Spleen (tissue), 11 donors: ENCODE data around the gene LAMP1. TPM values are rescaled to one million over a fixed set of nuclear protein-coding genes. Genes with fewer than 3 reads are reported as not detected.

ENCODE experiments used
- DNase-seq: peaks from one replicate; pipeline ENCODE4 v3.0.0-alpha.2; 2020
- H3K27ac ChIP-seq, 8 donors: fragments of 200-600 bp; sonication (generic) in 7 of 8; 1 replicate in 4 of 8; 2 replicates in 4 of 8; pipeline versions ENCODE4 v1.5.0 to v1.8.0; 2016 to 2021; ENCODE audit warnings: inconsistent platforms in 4 of 8, mild to moderate bottlenecking in 4 of 8, moderate library complexity in 1 of 8
- H3K27me3 ChIP-seq, 7 donors: fragments of 200-600 bp; sonication (generic) in 6 of 7; replicated peaks in 1 of 7; 1 replicate in 4 of 7; 2 replicates in 3 of 7; pipeline versions ENCODE4 v1.5.0 to v1.8.0; 2016 to 2021; ENCODE audit warnings: inconsistent platforms in 3 of 7, mild to moderate bottlenecking in 1 of 7
- H3K36me3 ChIP-seq, 6 donors: fragments of 200-600 bp; sonication (generic) in 5 of 6; 1 replicate in 4 of 6; 2 replicates in 2 of 6; pipeline versions ENCODE4 v1.5.0 to v1.8.0; 2016 to 2021; ENCODE audit warnings: inconsistent platforms in 2 of 6
- H3K4me1 ChIP-seq, 6 donors: fragments of 200-600 bp; sonication (generic) in 5 of 6; 1 replicate in 3 of 6; 2 replicates in 3 of 6; pipeline versions ENCODE4 v1.5.0 to v1.8.0; 2016 to 2021; ENCODE audit warnings: inconsistent platforms in 3 of 6
- H3K4me3 ChIP-seq, 8 donors: fragments of 200-600 bp; sonication (generic) in 7 of 8; 1 replicate in 4 of 8; 2 replicates in 4 of 8; pipeline versions ENCODE4 v1.5.0 to v1.8.0; 2016 to 2021; ENCODE audit warnings: inconsistent platforms in 4 of 8, mild to moderate bottlenecking in 4 of 8, moderate library complexity in 2 of 8
- H3K9me3 ChIP-seq, 8 donors: fragments of 200-600 bp; sonication (generic) in 7 of 8; 1 replicate in 4 of 8; 2 replicates in 4 of 8; pipeline versions ENCODE4 v1.5.0 to v1.8.0; 2016 to 2021; ENCODE audit warnings: inconsistent platforms in 4 of 8
- CTCF ChIP-seq, 11 experiments: fragments of 200-600 bp in 7 of 11; fragments of 450-650 bp in 4 of 11; sonication (generic) in 4 of 11; IDR thresholded peaks in 8 of 11; conservative IDR thresholded peaks in 3 of 11; 1 replicate in 7 of 11; 2 replicates in 4 of 11; pipeline versions ENCODE4 v1.4.0 to v1.8.0; 2016 to 2021; ENCODE audit warnings: antibody characterized with exemption in 11 of 11, inconsistent platforms in 4 of 11, mild to moderate bottlenecking in 1 of 11
- POLR2A ChIP-seq, 3 donors: fragments of 450-650 bp; IDR thresholded peaks; one replicate each; pipeline ENCODE4 v1.5.1; 2017; ENCODE audit warnings: antibody characterized with exemption in 3 of 3, mild to moderate bottlenecking in 1 of 3
- POLR2AphosphoS5 ChIP-seq, 3 donors: sonication (generic); formaldehyde crosslinking; IDR thresholded peaks; one replicate each; pipeline ENCODE4 v1.5.1; 2017; ENCODE audit warnings: antibody characterized with exemption in 3 of 3
- WGBS, 5 donors: extraction: QIAGEN DNeasy Blood & Tissue Kit in 3 of 5; methylation state at CpG; one replicate each; pipeline versions ENCODE4 v1.1.5 to v1.1.7; 2013 to 2018; 5-methylcytosine and 5-hydroxymethylcytosine counted together
- intact Hi-C: fragments of 100-400 bp; cut with DNase I; formaldehyde crosslinking; loops from one replicate; pipeline ENCODE4 v1.15.0; 2023; ENCODE audit warnings: low total_unique reads
- polyA plus RNA-seq, 3 donors: library from polyadenylated mRNA; stranded (reverse); fragments of 200-250 nt; gene quantifications; one replicate each; pipeline ENCODE4 v1.2.1, GENCODE V29; 2013
- total RNA-seq, 7 donors: library from RNA; depleted of rRNA in 3 of 7; stranded (reverse); fragments of >200 nt in 3 of 7; fragmentation: NEBNext Ultra II Directional in 4 of 7; extraction: Animal tissue kit (Norgen Biotek cat#: 25700) in 4 of 7; gene quantifications; one replicate each; pipeline versions ENCODE4 v1.1.0 to v1.2.1, GENCODE V29; 2016 to 2021
- donor health status: healthy with polysubstance abuse.
- donor health status: DM: no; HTN: no; CAD: no; lungs with moderate emphysema.
- donor health status: DM: no; HTN: no; CAD: no.
- donor health status: Bipolar disorder and iron deficiency.
- donor health status: healthy.
- donor health status: DM: no; HTN: no; CAD: no.
- donor health status: DM: yes; HTN: yes; CAD: no.

The LAMP1 gene
- total and polyA plus RNA-seq, 10 donors = 27.0 to 210 (median 141) TPM

GRCh38 chr13:113315992-113316391 lies 19.0 kb downstream of the LAMP1 start:
- Histone ChIP-seq H3K4me1 (no peaks in the 10 kb centered on the region), H3K9me3 (no peaks in the 10 kb centered on the region), H3K36me3 (peaks cover 0 to 94% (median 76%) of the 10 kb centered on the region in 6 donors), H3K27ac (no peak overlapping the region), H3K4me3 (no peak overlapping the region), H3K27me3 (no peaks in the 10 kb centered on the region)
- WGBS, 5 donors = 90 to 99% (median 95%) methylated on average over 5 of the region's 5 CpGs
- DNase-seq = no peak
- TF ChIP-seq CTCF (IDR thresholded peaks at IDR 0.05 in 8 of 11, conservative IDR thresholded peaks at IDR 0.05 in 3 of 11) (no peak), POLR2A (IDR thresholded peaks at IDR 0.05) (no peak), POLR2AphosphoS5 (IDR thresholded peaks at IDR 0.05) (no peak)
- intact Hi-C loops = no loop called here

- no peak for DNase-seq
- intact Hi-C loops = no loop called here
- H3K9me3 ChIP-seq = no peaks in the 10 kb centered on the region
- no peak overlapping the region for H3K27ac ChIP-seq
- H3K4me3 ChIP-seq = no peak overlapping the region
- no peaks in the 10 kb centered on the region for H3K27me3 ChIP-seq
- H3K4me1 ChIP-seq = no peaks in the 10 kb centered on the region
- TF ChIP-seq POLR2AphosphoS5 (IDR thresholded peaks at IDR 0.05) = peak in 1 of 3 donors; percentile 37
- no peak for TF ChIP-seq POLR2A (IDR thresholded peaks at IDR 0.05)
- 89 to 93% (median 91%) methylated on average over 10 to 12 of the region's 12 CpGs for WGBS, 5 donors
- H3K36me3 ChIP-seq = peaks cover 3 to 94% (median 76%) of the 10 kb centered on the region in 6 donors
Measured at GRCh38 chr13:113317031-113317430, 20.0 kb downstream of the LAMP1 start.

- Histone ChIP-seq H3K4me3 (no peak overlapping the region), H3K4me1 (no peaks in the 10 kb centered on the region), H3K27ac (peak overlapping the region in 2 of 8 donors; percentile 26 to 30), H3K36me3 (peaks cover 5 to 94% (median 81%) of the 10 kb centered on the region in 6 donors), H3K9me3 (no peaks in the 10 kb centered on the region), H3K27me3 (no peaks in the 10 kb centered on the region)
- WGBS, 5 donors = 82 to 90% (median 86%) methylated on average over 17 to 18 of the region's 18 CpGs
- TF ChIP-seq POLR2AphosphoS5 (IDR thresholded peaks at IDR 0.05) (peak in 2 of 3 donors; percentile 12 to 38), POLR2A (IDR thresholded peaks at IDR 0.05) (no peak), CTCF (IDR thresholded peaks at IDR 0.05 in 8 of 11, conservative IDR thresholded peaks at IDR 0.05 in 3 of 11) (no peak)
- no peak for DNase-seq
- intact Hi-C loops = no loop called here
Measured at GRCh38 chr13:113318956-113319355, 21.9 kb downstream of the LAMP1 start.

GRCh38 chr13:113319371-113319770 lies 22.3 kb downstream of the LAMP1 start:
- peaks cover 5 to 96% (median 85%) of the 10 kb centered on the region in 6 donors for H3K36me3 ChIP-seq
- H3K27me3 ChIP-seq = no peaks in the 10 kb centered on the region
- WGBS, 5 donors = 91 to 97% (median 95%) methylated on average over 6 to 14 of the region's 14 CpGs
- H3K4me3 ChIP-seq = no peak overlapping the region
- no peak overlapping the region for H3K27ac ChIP-seq
- DNase-seq = no peak
- no peak for TF ChIP-seq POLR2A (IDR thresholded peaks at IDR 0.05)
- no peak for TF ChIP-seq POLR2AphosphoS5 (IDR thresholded peaks at IDR 0.05)
- no peak for TF ChIP-seq CTCF (IDR thresholded peaks at IDR 0.05 in 8 of 11, conservative IDR thresholded peaks at IDR 0.05 in 3 of 11)
- intact Hi-C loops = no loop called here
- H3K9me3 ChIP-seq = no peaks in the 10 kb centered on the region
- H3K4me1 ChIP-seq = no peaks in the 10 kb centered on the region
